Measurements from ENCODE around the gene GTPBP4. TPM values are rescaled to one million over a fixed set of nuclear protein-coding genes. Genes with fewer than 3 reads are reported as not detected.

GTPBP4 gene
- total and polyA plus RNA-seq, 5 donors: 16.8 to 29.8 (median 26.2) TPM

DNA sequence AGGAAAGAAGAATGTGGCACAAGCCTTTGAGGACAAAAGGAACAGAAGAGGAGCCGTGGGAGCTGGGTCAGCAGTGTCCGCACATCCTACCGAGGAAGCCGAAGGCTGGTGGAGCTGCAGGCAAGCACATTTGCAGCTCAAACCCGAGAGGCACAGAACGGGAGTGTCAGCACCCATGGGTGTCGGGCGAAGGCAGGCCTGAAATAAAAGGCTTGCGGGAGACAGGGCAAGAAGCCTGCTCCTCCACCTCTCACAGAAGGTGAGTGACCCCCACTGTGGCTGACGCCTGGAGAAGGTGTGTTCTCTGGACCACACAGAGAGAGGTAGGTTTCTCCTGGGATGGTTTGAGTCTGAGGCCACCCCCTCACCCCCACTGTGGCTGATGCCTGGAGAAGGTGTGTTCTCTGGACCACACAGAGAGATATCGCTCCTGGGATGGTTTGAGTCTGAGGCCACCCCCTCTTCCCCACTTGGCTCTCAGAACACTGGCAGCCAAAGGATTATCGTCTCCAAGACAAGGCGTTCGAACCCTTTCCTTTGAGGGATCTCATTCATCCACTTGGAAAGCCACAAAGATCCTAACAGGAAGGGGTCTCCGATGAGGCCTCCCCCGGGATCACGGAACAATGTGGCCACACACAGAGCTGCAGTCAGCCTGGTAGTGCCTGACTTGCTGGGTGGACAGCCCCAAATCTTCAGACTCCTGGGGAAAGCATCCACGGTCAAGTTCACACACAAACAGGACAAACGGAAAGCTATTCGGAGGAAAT lies 21.6 kb upstream of the GTPBP4 start:
- no peaks in the 10 kb centered on the region for H3K27me3 ChIP-seq (ENCODE audit: control insufficient read depth, insufficient read depth)
- H3K9me3 ChIP-seq (ENCODE audit: control insufficient read depth, low read length): no peaks in the 10 kb centered on the region

DNA sequence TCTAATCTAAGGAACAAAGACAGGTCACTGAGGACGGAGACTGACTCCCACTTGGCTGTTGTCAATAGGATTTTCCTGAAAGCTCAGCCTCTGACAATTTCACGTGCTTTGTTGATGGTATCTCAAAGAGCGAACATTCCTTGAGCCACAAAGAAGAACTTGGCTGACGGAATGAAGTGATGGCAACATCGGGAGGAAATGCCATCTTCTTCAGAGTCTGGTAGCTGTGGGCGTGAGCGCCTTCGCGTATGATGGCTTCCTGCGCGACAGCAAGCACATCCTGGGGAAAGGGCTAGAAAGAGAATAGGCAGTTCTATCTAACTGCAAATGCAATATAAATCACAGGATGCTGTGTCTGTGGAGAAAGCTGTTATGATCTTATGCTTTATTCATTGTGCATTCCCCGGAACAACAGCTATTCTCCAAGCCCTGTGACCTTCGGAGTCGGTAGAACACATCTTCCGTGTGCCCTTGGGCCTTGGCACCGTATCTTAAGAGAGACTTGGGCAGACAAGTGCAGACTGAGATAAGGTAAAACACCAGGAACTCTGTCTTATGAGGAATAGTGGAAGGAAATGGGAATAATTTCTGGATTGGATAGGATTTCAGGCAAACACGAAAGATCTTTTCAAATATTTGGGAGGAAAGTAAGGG lies 19.6 kb upstream of the GTPBP4 start:
- no peaks in the 10 kb centered on the region for H3K9me3 ChIP-seq (ENCODE audit: control insufficient read depth, low read length)
- H3K4me3 ChIP-seq (ENCODE audit: low read length): no peak overlapping the region
- H3K27me3 ChIP-seq (ENCODE audit: control insufficient read depth, insufficient read depth): no peaks in the 10 kb centered on the region
- intact Hi-C loops (cut with DNase I): no loop called here
- ATAC-seq: no peak
- H3K4me1 ChIP-seq (ENCODE audit: control insufficient read depth, insufficient read depth, low read length): no peaks in the 10 kb centered on the region
- DNase-seq: no peak
- WGBS: 65% methylated on average over 17 of the region's 17 CpGs
- H3K27ac ChIP-seq (ENCODE audit: low read length): no peak overlapping the region

More for the DNA sequence above, 21.6 kb upstream of the GTPBP4 start:
- no peak for DNase-seq
- H3K27ac ChIP-seq (ENCODE audit: low read length): no peak overlapping the region
- WGBS: 83% methylated on average over 20 of the region's 20 CpGs
- no peak for ATAC-seq
- no peaks in the 10 kb centered on the region for H3K4me1 ChIP-seq (ENCODE audit: control insufficient read depth, insufficient read depth, low read length)
- intact Hi-C loops (cut with DNase I): no loop called here
- no peak overlapping the region for H3K4me3 ChIP-seq (ENCODE audit: low read length)

- no peaks in the 10 kb centered on the region for H3K27me3 ChIP-seq (ENCODE audit: control insufficient read depth, insufficient read depth)
- intact Hi-C loops (cut with DNase I): no loop called here
- DNase-seq: peak in 1 of 3 donors; percentile 42
- H3K9me3 ChIP-seq (ENCODE audit: control insufficient read depth, low read length): no peaks in the 10 kb centered on the region
- WGBS: 72% methylated on average over 15 of the region's 15 CpGs
- no peak for ATAC-seq
- no peaks in the 10 kb centered on the region for H3K4me1 ChIP-seq (ENCODE audit: control insufficient read depth, insufficient read depth, low read length)
- H3K4me3 ChIP-seq (ENCODE audit: low read length): no peak overlapping the region
- no peak overlapping the region for H3K27ac ChIP-seq (ENCODE audit: low read length)
Measured at GRCh38 chr10:969473-970150, 18.6 kb upstream of the GTPBP4 start.

GRCh38 chr10:970311-971149 lies 17.7 kb upstream of the GTPBP4 start:
- DNase-seq (no peak), ATAC-seq (peak; percentile 38 to 41)
- WGBS: 41% methylated on average over 14 of the region's 14 CpGs
- H3K9me3 ChIP-seq (ENCODE audit: control insufficient read depth, low read length): no peaks in the 10 kb centered on the region
- no peak overlapping the region for H3K4me3 ChIP-seq (ENCODE audit: low read length)
- H3K27ac ChIP-seq (ENCODE audit: low read length): no peak overlapping the region
- H3K27me3 ChIP-seq (ENCODE audit: control insufficient read depth, insufficient read depth): no peaks in the 10 kb centered on the region
- H3K4me1 ChIP-seq (ENCODE audit: control insufficient read depth, insufficient read depth, low read length): no peaks in the 10 kb centered on the region
- intact Hi-C loops (cut with DNase I): no loop called here

- DNase-seq (peak in 1 of 3 donors; percentile 67), ATAC-seq (no peak)
- H3K27me3 ChIP-seq (ENCODE audit: control insufficient read depth, insufficient read depth): no peaks in the 10 kb centered on the region
- no peak overlapping the region for H3K27ac ChIP-seq (ENCODE audit: low read length)
- 50% methylated on average over 4 of the region's 4 CpGs for WGBS
- H3K4me3 ChIP-seq (ENCODE audit: low read length): no peak overlapping the region
- intact Hi-C loops (cut with DNase I): no loop called here
- H3K4me1 ChIP-seq (ENCODE audit: control insufficient read depth, insufficient read depth, low read length): no peaks in the 10 kb centered on the region
- no peaks in the 10 kb centered on the region for H3K9me3 ChIP-seq (ENCODE audit: control insufficient read depth, low read length)
Measured at GRCh38 chr10:971150-971542, 17.1 kb upstream of the GTPBP4 start.

DNA sequence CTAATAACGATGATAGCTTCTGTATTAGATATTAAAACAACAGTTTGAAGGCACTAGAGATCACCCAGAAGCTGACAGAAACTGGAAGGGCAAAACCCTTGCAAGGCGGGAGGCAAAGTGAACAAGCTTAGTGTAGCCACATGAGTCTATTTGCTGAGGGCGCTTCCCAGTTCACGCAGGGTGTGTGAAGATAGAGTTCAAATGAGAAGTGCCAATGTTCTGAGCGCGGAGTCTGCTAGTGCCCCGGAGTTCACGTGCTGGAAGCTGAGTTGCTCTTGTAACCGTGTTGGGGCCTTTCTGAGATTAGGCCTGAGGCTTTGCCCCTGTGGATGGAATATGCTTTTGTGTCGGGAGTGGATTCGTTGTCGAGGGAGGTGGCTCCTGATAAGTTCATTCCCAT lies 16.6 kb upstream of the GTPBP4 start:
- ATAC-seq (no peak), DNase-seq (no peak)
- Histone ChIP-seq H3K27me3 (ENCODE audit: control insufficient read depth, insufficient read depth) (no peaks in the 10 kb centered on the region), H3K4me3 (ENCODE audit: low read length) (no peak overlapping the region), H3K27ac (ENCODE audit: low read length) (no peak overlapping the region), H3K9me3 (ENCODE audit: control insufficient read depth, low read length) (no peaks in the 10 kb centered on the region), H3K4me1 (ENCODE audit: control insufficient read depth, insufficient read depth, low read length) (no peaks in the 10 kb centered on the region)
- WGBS: 75% methylated on average over 12 of the region's 12 CpGs
- intact Hi-C loops (cut with DNase I): no loop called here

- no peaks in the 10 kb centered on the region for H3K27me3 ChIP-seq (ENCODE audit: control insufficient read depth, insufficient read depth)
- DNase-seq (no peak), ATAC-seq (no peak)
- intact Hi-C loops (cut with DNase I): no loop called here
- 85% methylated on average over 8 of the region's 8 CpGs for WGBS
- H3K9me3 ChIP-seq (ENCODE audit: control insufficient read depth, low read length): no peaks in the 10 kb centered on the region
- no peaks in the 10 kb centered on the region for H3K4me1 ChIP-seq (ENCODE audit: control insufficient read depth, insufficient read depth, low read length)
- no peak overlapping the region for H3K27ac ChIP-seq (ENCODE audit: low read length)
- H3K4me3 ChIP-seq (ENCODE audit: low read length): no peak overlapping the region
Measured at GRCh38 chr10:972763-973162, 15.5 kb upstream of the GTPBP4 start.

GRCh38 chr10:974038-974784 lies 14.0 kb upstream of the GTPBP4 start:
- DNase-seq: no peak
- no peak for ATAC-seq
- intact Hi-C loops (cut with DNase I): no loop called here
- H3K27me3 ChIP-seq (ENCODE audit: control insufficient read depth, insufficient read depth): no peaks in the 10 kb centered on the region
- H3K27ac ChIP-seq (ENCODE audit: low read length): no peak overlapping the region
- no peaks in the 10 kb centered on the region for H3K4me1 ChIP-seq (ENCODE audit: control insufficient read depth, insufficient read depth, low read length)
- H3K4me3 ChIP-seq (ENCODE audit: low read length): no peak overlapping the region
- H3K9me3 ChIP-seq (ENCODE audit: control insufficient read depth, low read length): no peaks in the 10 kb centered on the region
- 74% methylated on average over 20 of the region's 20 CpGs for WGBS

DNA sequence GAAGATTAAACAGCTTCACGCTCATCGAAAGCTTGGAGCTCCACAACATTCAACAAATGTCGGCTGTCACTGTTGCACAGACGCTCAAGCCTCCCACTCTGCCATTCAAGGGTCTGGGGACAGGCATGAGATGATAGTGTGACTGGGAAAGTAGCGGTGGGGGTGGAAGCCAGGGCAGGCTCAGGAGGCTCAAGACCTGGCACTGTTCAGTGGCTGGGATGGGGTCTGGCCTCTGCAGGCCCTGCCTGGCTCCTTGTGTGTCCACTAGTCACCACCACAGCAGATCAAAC lies 13.5 kb upstream of the GTPBP4 start:
- WGBS: 90% methylated on average over 5 of the region's 5 CpGs
- Histone ChIP-seq H3K27me3 (ENCODE audit: control insufficient read depth, insufficient read depth) (no peaks in the 10 kb centered on the region), H3K27ac (ENCODE audit: low read length) (no peak overlapping the region), H3K9me3 (ENCODE audit: control insufficient read depth, low read length) (no peaks in the 10 kb centered on the region), H3K4me3 (ENCODE audit: low read length) (no peak overlapping the region), H3K4me1 (ENCODE audit: control insufficient read depth, insufficient read depth, low read length) (no peaks in the 10 kb centered on the region)
- no peak for DNase-seq
- no peak for ATAC-seq
- intact Hi-C loops (cut with DNase I): no loop called here

GRCh38 chr10:976316-976715 lies 11.9 kb upstream of the GTPBP4 start:
- H3K4me3 ChIP-seq (ENCODE audit: low read length): no peak overlapping the region
- ATAC-seq: no peak
- intact Hi-C loops (cut with DNase I): no loop called here
- H3K27me3 ChIP-seq (ENCODE audit: control insufficient read depth, insufficient read depth): no peaks in the 10 kb centered on the region
- no peaks in the 10 kb centered on the region for H3K9me3 ChIP-seq (ENCODE audit: control insufficient read depth, low read length)
- H3K27ac ChIP-seq (ENCODE audit: low read length): no peak overlapping the region
- 94% methylated on average over 22 of the region's 22 CpGs for WGBS
- H3K4me1 ChIP-seq (ENCODE audit: control insufficient read depth, insufficient read depth, low read length): no peaks in the 10 kb centered on the region
- DNase-seq: no peak

Data from right cardiac atrium (tissue), 5 donors.